ENCODE measurements around the gene CSF1R. TPM values are rescaled to one million over a fixed set of nuclear protein-coding genes. Genes with fewer than 3 reads are reported as not detected.

The CSF1R gene
- total RNA-seq, 1 donor from 2014 or later, result not detected

DNA sequence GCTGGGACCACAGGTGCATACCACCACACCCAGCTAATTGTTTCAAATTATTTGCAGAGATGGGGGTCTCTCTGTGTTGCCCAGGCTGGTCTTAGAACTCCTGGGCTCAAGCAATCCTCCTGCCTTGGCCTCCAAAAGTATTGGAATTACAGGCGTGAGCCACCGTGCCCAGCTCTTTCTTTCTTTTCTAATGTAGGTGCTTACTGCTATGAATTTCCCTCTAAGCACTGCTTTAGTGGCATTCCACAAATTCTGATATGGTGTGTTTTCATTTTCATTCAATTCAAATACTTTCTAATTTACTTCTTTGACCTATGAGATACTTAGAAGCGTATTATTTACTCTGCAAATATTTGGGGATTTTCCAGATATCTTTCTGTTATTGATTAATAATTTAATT is 70.9 kb downstream of the CSF1R start:
- no peaks in the 10 kb centered on the region for H3K27me3 Mint-ChIP-seq
- H3K36me3 Mint-ChIP-seq (ENCODE audit: low read depth), result peaks cover 88% of the 10 kb centered on the region
- intact Hi-C loops (cut with micrococcal nuclease), result no loop called here
- DNase-seq, result no peak
- H3K4me1 Mint-ChIP-seq, result peaks cover 7% of the 10 kb centered on the region
- H3K27ac Mint-ChIP-seq, result no peak overlapping the region
- H3K4me3 Mint-ChIP-seq, result no peak overlapping the region
- H3K9me3 Mint-ChIP-seq, result peaks cover 10% of the 10 kb centered on the region

DNA sequence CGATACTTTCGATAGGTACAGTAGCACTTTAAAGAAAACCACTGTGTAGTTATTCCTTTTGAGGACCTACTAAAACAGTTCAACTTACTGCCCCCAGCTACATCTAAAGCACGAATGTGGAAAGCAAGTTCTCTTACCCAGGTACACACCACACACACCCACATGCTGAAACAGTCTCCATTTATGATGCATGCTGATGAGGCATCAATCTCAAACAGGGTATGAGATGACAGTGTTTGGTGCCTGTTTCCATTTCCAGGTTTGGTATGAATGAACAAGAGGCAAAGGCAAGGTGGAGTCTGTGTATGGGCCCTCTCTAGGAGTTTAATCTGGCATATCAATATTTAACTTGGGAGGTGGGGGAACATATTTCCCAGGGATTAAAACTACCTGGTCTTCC is 71.9 kb downstream of the CSF1R start:
- H3K27ac Mint-ChIP-seq, result no peak overlapping the region
- peaks cover 10% of the 10 kb centered on the region for H3K9me3 Mint-ChIP-seq
- peaks cover 89% of the 10 kb centered on the region for H3K36me3 Mint-ChIP-seq (ENCODE audit: low read depth)
- no peak overlapping the region for H3K4me3 Mint-ChIP-seq
- peaks cover 3% of the 10 kb centered on the region for H3K4me1 Mint-ChIP-seq
- DNase-seq, result no peak
- intact Hi-C loops (cut with micrococcal nuclease), result no loop called here
- H3K27me3 Mint-ChIP-seq, result no peaks in the 10 kb centered on the region

DNA sequence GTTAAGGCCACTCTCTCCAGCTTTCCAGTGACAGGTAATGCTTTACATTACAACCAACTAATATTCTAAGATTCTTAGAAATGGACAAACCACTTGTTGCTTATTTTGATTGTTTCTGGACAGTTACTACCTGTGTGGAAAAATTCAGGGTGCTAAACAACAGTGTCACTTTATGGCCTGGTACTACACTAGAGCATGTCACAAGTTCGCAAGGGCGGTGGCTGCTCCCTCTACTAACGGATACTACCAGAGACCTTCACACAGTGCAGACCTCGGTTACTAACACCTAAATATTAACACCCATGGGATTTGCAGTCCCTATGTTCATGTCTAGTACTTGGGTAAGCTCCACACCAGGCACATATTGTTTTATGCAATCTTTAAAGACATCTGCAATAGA is 72.4 kb downstream of the CSF1R start:
- Mint-ChIP-seq H3K9me3 (peaks cover 10% of the 10 kb centered on the region), H3K27me3 (no peaks in the 10 kb centered on the region), H3K36me3 (ENCODE audit: low read depth) (peaks cover 86% of the 10 kb centered on the region), H3K27ac (no peak overlapping the region), H3K4me3 (no peak overlapping the region), H3K4me1 (peaks cover 5% of the 10 kb centered on the region)
- intact Hi-C loops (cut with micrococcal nuclease), result no loop called here
- DNase-seq, result no peak

DNA sequence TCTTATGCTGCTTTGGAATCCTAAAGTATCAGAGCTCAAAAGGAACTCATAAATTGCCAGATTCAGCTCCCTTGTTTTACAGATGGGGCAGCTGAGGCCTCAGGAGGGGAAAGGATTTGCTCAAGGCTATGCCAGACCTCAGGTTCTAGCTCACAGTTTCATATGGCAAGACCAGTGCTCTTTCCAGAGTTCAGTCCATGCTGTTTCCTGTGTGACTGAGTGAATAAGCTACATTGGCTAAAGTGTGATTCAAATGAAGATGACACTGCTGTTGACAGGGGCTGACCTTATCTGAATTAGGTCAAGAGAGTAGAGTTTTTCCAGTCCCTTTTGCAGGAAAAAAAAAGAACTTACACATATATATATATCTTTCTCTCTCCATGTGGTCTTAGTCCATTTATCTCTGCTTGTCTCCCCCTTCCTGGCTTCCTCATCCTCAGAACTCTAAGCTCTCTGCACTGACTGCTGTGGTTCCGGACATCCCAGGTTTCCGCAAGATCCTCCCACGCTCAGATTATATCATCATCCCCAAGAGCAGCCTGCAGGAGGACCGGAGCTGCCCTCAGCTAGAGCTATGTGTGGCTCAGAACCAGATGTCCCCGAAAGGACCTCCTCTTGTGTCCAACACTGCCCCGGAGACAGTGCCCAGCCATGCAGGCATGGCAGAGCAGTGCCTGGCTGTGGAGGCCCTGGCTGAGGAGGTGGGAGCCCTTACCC is 76.5 kb downstream of the CSF1R start:
- peaks cover 78% of the 10 kb centered on the region for H3K36me3 Mint-ChIP-seq (ENCODE audit: low read depth)
- peaks cover 13% of the 10 kb centered on the region for H3K4me1 Mint-ChIP-seq
- DNase-seq, result no peak
- H3K4me3 Mint-ChIP-seq, result no peak overlapping the region
- no peaks in the 10 kb centered on the region for H3K9me3 Mint-ChIP-seq
- intact Hi-C loops (cut with micrococcal nuclease), result loop anchor here (10.0 kb wide), 2 partner anchors 205 to 445 kb away; no protein-coding TSS in a partner anchor
- no peak overlapping the region for H3K27ac Mint-ChIP-seq
- no peaks in the 10 kb centered on the region for H3K27me3 Mint-ChIP-seq

DNA sequence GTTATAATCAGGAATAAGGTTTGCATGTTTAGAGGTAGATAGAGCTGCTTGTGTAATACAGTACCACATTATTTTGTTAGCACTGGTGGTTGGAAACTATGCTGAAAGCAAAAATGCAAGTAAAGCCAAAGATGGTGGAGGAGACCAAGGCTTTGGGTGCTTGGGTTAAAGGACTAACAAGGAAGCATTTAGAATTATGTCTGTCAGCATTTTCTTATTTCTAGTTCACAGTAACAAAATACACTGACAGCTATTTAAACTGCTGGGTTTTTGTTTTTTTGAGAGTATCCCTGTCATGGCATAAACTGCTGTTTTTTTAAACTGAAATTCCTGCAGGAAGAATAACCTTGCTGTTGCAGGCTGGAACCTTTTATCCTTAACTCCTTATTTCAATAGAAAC is 79.3 kb downstream of the CSF1R start:
- peaks cover 69% of the 10 kb centered on the region for H3K36me3 Mint-ChIP-seq (ENCODE audit: low read depth)
- H3K27me3 Mint-ChIP-seq, result no peaks in the 10 kb centered on the region
- peaks cover 31% of the 10 kb centered on the region for H3K4me1 Mint-ChIP-seq
- no peak overlapping the region for H3K27ac Mint-ChIP-seq
- intact Hi-C loops (cut with micrococcal nuclease), result loop anchor here (10.0 kb wide), 2 partner anchors 208 to 448 kb away; no protein-coding TSS in a partner anchor
- no peak for DNase-seq
- no peaks in the 10 kb centered on the region for H3K9me3 Mint-ChIP-seq
- H3K4me3 Mint-ChIP-seq, result no peak overlapping the region

DNA sequence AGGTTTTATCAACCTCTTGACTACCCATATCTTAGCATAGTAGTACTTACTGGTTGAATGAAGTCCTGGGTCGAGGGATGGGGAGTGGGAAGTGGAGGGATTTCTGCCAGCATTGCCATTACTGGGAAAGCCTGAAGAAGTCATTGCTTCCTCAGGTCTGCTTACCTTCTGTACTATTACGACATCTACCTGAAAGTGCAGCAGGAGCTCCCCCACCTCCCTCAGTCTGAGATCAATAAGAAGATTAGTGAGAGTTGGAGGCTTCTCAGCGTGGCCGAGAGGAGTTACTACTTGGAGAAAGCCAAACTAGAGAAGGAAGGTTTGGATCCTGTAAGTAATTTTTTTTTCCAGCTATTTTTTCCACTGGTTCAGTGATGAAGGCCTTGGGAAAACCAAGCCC is 80.0 kb downstream of the CSF1R start:
- DNase-seq, result no peak
- intact Hi-C loops (cut with micrococcal nuclease), result loop anchor here (10.0 kb wide), 2 partner anchors 208 to 448 kb away; no protein-coding TSS in a partner anchor
- H3K27me3 Mint-ChIP-seq, result no peaks in the 10 kb centered on the region
- no peaks in the 10 kb centered on the region for H3K9me3 Mint-ChIP-seq
- no peak overlapping the region for H3K4me3 Mint-ChIP-seq
- no peak overlapping the region for H3K27ac Mint-ChIP-seq
- H3K4me1 Mint-ChIP-seq, result peaks cover 37% of the 10 kb centered on the region
- peaks cover 69% of the 10 kb centered on the region for H3K36me3 Mint-ChIP-seq (ENCODE audit: low read depth)

Other genes starting within 250 kb of the CSF1R start
- gene PDE6A, start 141.8 kb downstream of the CSF1R start, total RNA-seq, result not detected in 2 replicates
- 8.3 and 9.0 TPM in 2 replicates for gene SLC26A2, start 125.8 kb downstream of the CSF1R start, total RNA-seq
- gene TIGD6, start 85.9 kb downstream of the CSF1R start, total RNA-seq, result 2.5 TPM in 2 replicates
- gene HMGXB3, start 85.8 kb downstream of the CSF1R start, total RNA-seq, result 43.1 and 47.8 TPM in 2 replicates
- gene PDGFRB, start 69.3 kb upstream of the CSF1R start, total RNA-seq, result 0.62 and 1.5 TPM in 2 replicates
- gene CDX1, start 80.2 kb upstream of the CSF1R start, total RNA-seq, result not detected in 2 replicates
- not detected in 2 replicates for gene SLC6A7, start 103.5 kb upstream of the CSF1R start, total RNA-seq
- not detected in 2 replicates for gene CAMK2A, start 203.2 kb upstream of the CSF1R start, total RNA-seq
- gene ARSI, start 216.4 kb upstream of the CSF1R start, total RNA-seq, result not detected in 2 replicates

Data from activated CD4-positive, alpha-beta T cell treated with anti-CD3 and anti-CD28 coated beads, Interleukin-2, amount 10 ng/mL, durations not matched to agents 24 days and 14 days (primary cell).